HepG2 (cell line): Measurements from ENCODE around the gene PHF13. TPM values are rescaled to one million over a fixed set of nuclear protein-coding genes. Genes with fewer than 3 reads are reported as not detected.

Experiments
- ARID2 ChIP-seq: sonication (generic); formaldehyde crosslinking; IDR thresholded peaks from 2 replicates; pipeline ENCODE4 v1.8.1; 2022; ENCODE audit warnings: mild to moderate bottlenecking, missing genetic modification reagents, borderline replicate concordance
- ARID5B ChIP-seq: IDR thresholded peaks from 2 replicates; pipeline ENCODE4 v1.4.0; 2020; ENCODE audit warnings: mild to moderate bottlenecking, missing genetic modification reagents
- DPF2 ChIP-seq: sonication (generic); formaldehyde crosslinking; IDR thresholded peaks from 2 replicates; pipeline ENCODE4 v1.4.0; 2020; ENCODE audit warnings: mild to moderate bottlenecking, low read depth, missing genetic modification reagents, borderline replicate concordance
- DRAP1 ChIP-seq: IDR thresholded peaks from 2 replicates; pipeline ENCODE4 v1.6.1; 2016; ENCODE audit warnings: missing genetic modification reagents, missing compliant biosample characterization
- HNF1A ChIP-seq, 2 experiments: sonication (generic) in 1 of 2; formaldehyde crosslinking in 1 of 2; IDR thresholded peaks; 2 replicates each; pipeline versions ENCODE4 v1.4.0 to v1.6.1; 2016 to 2020; ENCODE audit warnings: borderline replicate concordance in 1 of 2, low read depth in 1 of 2, mild to moderate bottlenecking in 1 of 2, missing genetic modification reagents in 1 of 2
- IKZF1 ChIP-seq: fragments of 450-650 bp; IDR thresholded peaks from 2 replicates; pipeline ENCODE4 v1.7.1; 2016
- MAFG ChIP-seq: sonication (generic); formaldehyde crosslinking; IDR thresholded peaks from 2 replicates; pipeline ENCODE4 v1.5.1; 2020; ENCODE audit warnings: mild to moderate bottlenecking, missing genetic modification reagents
- NAIF1 ChIP-seq: sonication (generic); formaldehyde crosslinking; IDR thresholded peaks from 2 replicates; pipeline ENCODE4 v1.5.0; 2020; ENCODE audit warnings: mild to moderate bottlenecking, missing genetic modification reagents, borderline replicate concordance
- NFE2 ChIP-seq: sonication (generic); formaldehyde crosslinking; IDR thresholded peaks from 2 replicates; pipeline ENCODE4 v1.4.0; 2020; ENCODE audit warnings: missing genetic modification reagents
- NFE2L2 ChIP-seq: fragments of 150-350 bp; IDR thresholded peaks from 2 replicates; pipeline ENCODE4 v1.6.1; 2014; ENCODE audit warnings: low read length
- PITX1 ChIP-seq: sonication (generic); formaldehyde crosslinking; IDR thresholded peaks from 2 replicates; pipeline ENCODE4 v1.5.1; 2020; ENCODE audit warnings: mild to moderate bottlenecking, missing genetic modification reagents
- POGZ ChIP-seq: sonication (generic); formaldehyde crosslinking; IDR thresholded peaks from 2 replicates; pipeline ENCODE4 v1.4.0; 2020; ENCODE audit warnings: mild to moderate bottlenecking, missing genetic modification reagents
- POLR2AphosphoS5 ChIP-seq: IDR thresholded peaks from 2 replicates; pipeline ENCODE4 v1.6.1; 2012; ENCODE audit warnings: low read depth, low read length
- SMAD9 ChIP-seq: sonication (generic); formaldehyde crosslinking; IDR thresholded peaks from 2 replicates; pipeline ENCODE4 v1.5.1; 2020; ENCODE audit warnings: mild to moderate bottlenecking, missing genetic modification reagents
- SMC3 ChIP-seq: IDR thresholded peaks from 2 replicates; pipeline ENCODE4 v1.6.1; 2011; ENCODE audit warnings: low read length, improper control_type of control experiment
- ZBTB34 ChIP-seq: sonication (generic); formaldehyde crosslinking; IDR thresholded peaks from 2 replicates; pipeline ENCODE4 v1.8.0; 2022; ENCODE audit warnings: mild to moderate bottlenecking, missing genetic modification reagents
- ZNF264 ChIP-seq: sonication (generic); formaldehyde crosslinking; IDR thresholded peaks from 2 replicates; pipeline ENCODE4 v1.4.0; 2020; ENCODE audit warnings: missing genetic modification reagents
- ZNF446 ChIP-seq: sonication (generic); formaldehyde crosslinking; IDR thresholded peaks from 2 replicates; pipeline ENCODE4 v1.5.0; 2020; ENCODE audit warnings: mild to moderate bottlenecking, missing genetic modification reagents
- ZNF724P ChIP-seq: sonication (generic); formaldehyde crosslinking; IDR thresholded peaks from 2 replicates; pipeline ENCODE4 v1.8.0; 2022; ENCODE audit warnings: missing genetic modification reagents, borderline replicate concordance
- polyA plus RNA-seq, 8 experiments: library from polyadenylated mRNA; depleted of rRNA in 3 of 8; stranded (reverse) in 7 of 8; unstranded in 1 of 8; fragments of >200 nt; fragmentation: Illumina TruSeq in 4 of 8; extraction: Trizol in 4 of 8; gene quantifications; 2 replicates each; pipeline versions ENCODE4 v1.2.1 to v1.2.3, GENCODE V29; 2011 to 2016; ENCODE audit warnings: low read depth in 4 of 8, missing spikeins in 1 of 8, mixed read lengths in 1 of 8; ENCODE audit not compliant: insufficient read depth in 1 of 8
- total RNA-seq, 5 experiments: library from RNA; depleted of rRNA; stranded (reverse); fragments of >200 nt; fragmentation: Illumina TruSeq; extraction: Trizol; gene quantifications; 2 replicates each; pipeline ENCODE4 v1.2.3, GENCODE V29; 2016; ENCODE audit warnings: low read depth in 1 of 5

Gene PHF13
- total and polyA plus RNA-seq, 2 of the 13 experiments (the other 11 are each of a cell fraction or from before 2014, with no cell fraction given), result 4.7 to 7.4 TPM

GRCh38 chr1:6634371-6635052 is 21.0 kb downstream of the PHF13 start (continued):
- TF ChIP-seq SMC3 (peak; percentile 26; the same call in 1 of the 2 replicates), ARID2 (no peak), DPF2 (CRISPR knock-in tag) (no peak), NFE2 (CRISPR knock-in tag) (no peak), ARID5B (CRISPR knock-in tag) (no peak), NFE2L2 (no peak), ZNF724P (CRISPR knock-in tag) (0 out of 2 replicates have a peak, but pooled peaks have one; percentile 46), ZNF264 (CRISPR knock-in tag) (no peak), POLR2AphosphoS5 (peak; percentile 19; the same call in 1 of the 2 replicates), DRAP1 (CRISPR knock-in tag) (no peak), ZNF446 (CRISPR knock-in tag) (no peak), HNF1A (IDR thresholded peaks at IDR 0.05; ENCODE audit: low read depth) (no peak), HNF1A (CRISPR knock-in tag; IDR thresholded peaks at IDR 0.05; ENCODE audit: borderline replicate concordance) (no peak), NAIF1 (CRISPR knock-in tag) (no peak), SMAD9 (CRISPR knock-in tag) (no peak), PITX1 (CRISPR knock-in tag) (no peak), POGZ (no peak), ZBTB34 (CRISPR knock-in tag) (no peak), IKZF1 (no peak), MAFG (CRISPR knock-in tag) (no peak)
